ENCODE results near the gene C20orf141. TPM values are rescaled to one million over a fixed set of nuclear protein-coding genes. Genes with fewer than 3 reads are reported as not detected.

C20orf141 gene
- total RNA-seq, 2 donors from 2014 or later: not detected

GRCh38 chr20:2865101-2865500 lies 50.3 kb downstream of the C20orf141 start:
- TF ChIP-seq CTCF (conservative IDR thresholded peaks at IDR 0.05): no peak
- H3K36me3 ChIP-seq (ENCODE audit: control insufficient read depth, insufficient read depth, low read length): no peaks in the 10 kb centered on the region
- Mint-ChIP-seq H3K4me3 (no peak overlapping the region), H3K4me1 (no peaks in the 10 kb centered on the region), H3K9me3 (no peaks in the 10 kb centered on the region), H3K27me3 (ENCODE audit: insufficient read depth) (no peaks in the 10 kb centered on the region), H3K36me3 (ENCODE audit: low read depth) (peaks cover 18% of the 10 kb centered on the region), H3K27ac (no peak overlapping the region)
- H3K27me3 ChIP-seq (ENCODE audit: control insufficient read depth, insufficient read depth, low read length, poor library complexity, severe bottlenecking): no peaks in the 10 kb centered on the region
- H3K9me3 ChIP-seq (ENCODE audit: control insufficient read depth, low read length): no peaks in the 10 kb centered on the region
- no peak overlapping the region for H3K4me3 ChIP-seq (ENCODE audit: low read length)
- 90 to 91% methylated on average over 2 to 10 of the region's 10 CpGs for WGBS, 2 experiments (ENCODE audit: insufficient coverage in 1 of 2, insufficient read length in 1 of 2)
- no peak overlapping the region for H3K27ac ChIP-seq (ENCODE audit: low read depth, low read length)
- no peaks in the 10 kb centered on the region for H3K4me1 ChIP-seq (ENCODE audit: control insufficient read depth, insufficient read depth, low read length)
- no peak overlapping the region for H3K9ac ChIP-seq (ENCODE audit: extremely low read depth, low read length, poor library complexity, severe bottlenecking)
- DNase-seq: no peak

Other genes starting within 250 kb of the C20orf141 start
- 100 to 1,000 TPM; 386 to 432 TPM for gene NOP56, start 162.4 kb upstream of the C20orf141 start, total RNA-seq
- gene IDH3B, start 150.8 kb upstream of the C20orf141 start, total RNA-seq: 10 to 100 TPM; 89.9 to 91.7 TPM
- gene EBF4, start 122.2 kb upstream of the C20orf141 start, total RNA-seq: 10 to 100 TPM in 1 of 2 donors, 1 to 10 TPM in 1; 6.4 to 12.1 TPM
- 100 to 1,000 TPM in 1 of 2 donors, 10 to 100 TPM in 1; 80.1 to 106 TPM for gene CPXM1, start 14.4 kb upstream of the C20orf141 start, total RNA-seq
- gene TMEM239, start 1.4 kb downstream of the C20orf141 start, total RNA-seq: not detected
- gene PCED1A, start 25.7 kb downstream of the C20orf141 start, total RNA-seq: 10 to 100 TPM; 40.2 to 46.5 TPM
- gene VPS16, start 25.8 kb downstream of the C20orf141 start, total RNA-seq: 10 to 100 TPM; 36.8 to 37.5 TPM
- gene PTPRA, start 58.5 kb downstream of the C20orf141 start, total RNA-seq: 10 to 100 TPM; 52.4 to 58.7 TPM
- 1 to 10 TPM in 1 of 2 donors, not detected in 1; 2.5 TPM for gene GNRH2, start 228.6 kb downstream of the C20orf141 start, total RNA-seq
- 10 to 100 TPM; 75.1 to 87.7 TPM for gene MRPS26, start 231.1 kb downstream of the C20orf141 start, total RNA-seq